Glutamatergic neuron (in vitro differentiated cells): ENCODE measurements around the gene SLC28A1. TPM values are rescaled to one million over a fixed set of nuclear protein-coding genes. Genes with fewer than 3 reads are reported as not detected.

Experiments used
- DNase-seq: peaks from one replicate; pipeline ENCODE4 v3.0.0; 2022
- H3K27ac Mint-ChIP-seq: one replicate; pipeline ENCODE4 v1.8.0; 2020; ENCODE audit warnings: mild to moderate bottlenecking, mixed read lengths, inconsistent platforms; ENCODE audit not compliant: unreplicated experiment
- H3K27me3 Mint-ChIP-seq: one replicate; pipeline ENCODE4 v1.8.0; 2020; ENCODE audit warnings: mild to moderate bottlenecking, moderate library complexity, mixed read lengths, inconsistent platforms; ENCODE audit not compliant: unreplicated experiment
- H3K36me3 Mint-ChIP-seq: one replicate; pipeline ENCODE4 v1.8.0; 2020; ENCODE audit warnings: mild to moderate bottlenecking, mixed read lengths, inconsistent platforms; ENCODE audit not compliant: unreplicated experiment
- H3K4me1 Mint-ChIP-seq: one replicate; pipeline ENCODE4 v1.8.0; 2020; ENCODE audit warnings: mild to moderate bottlenecking, low read depth, mixed read lengths, inconsistent platforms; ENCODE audit not compliant: unreplicated experiment
- H3K4me3 Mint-ChIP-seq: one replicate; pipeline ENCODE4 v1.8.0; 2020; ENCODE audit warnings: mild to moderate bottlenecking, mixed read lengths, inconsistent platforms; ENCODE audit not compliant: unreplicated experiment
- H3K9me3 Mint-ChIP-seq: one replicate; pipeline ENCODE4 v1.8.0; 2020; ENCODE audit warnings: mild to moderate bottlenecking, moderate library complexity, mixed read lengths, inconsistent platforms; ENCODE audit not compliant: unreplicated experiment
- total RNA-seq: library from RNA; stranded (reverse); fragmentation: NEBNext Ultra II Directional; extraction: Animal tissue kit (Norgen Biotek cat#: 25700); gene quantifications from one replicate; pipeline ENCODE4 v1.2.1, GENCODE V29; 2021; ENCODE audit not compliant: unreplicated experiment
- TF ChIP-seq, protein P1 (sequence below): fragments of 200-600 bp; sonication (generic); IDR thresholded peaks from one replicate; pipeline ENCODE4 v1.5.0; 2021; ENCODE audit not compliant: partially characterized antibody, unreplicated experiment

SLC28A1 gene
- total RNA-seq, 1 donor from 2014 or later, result 0.25 TPM

DNA sequence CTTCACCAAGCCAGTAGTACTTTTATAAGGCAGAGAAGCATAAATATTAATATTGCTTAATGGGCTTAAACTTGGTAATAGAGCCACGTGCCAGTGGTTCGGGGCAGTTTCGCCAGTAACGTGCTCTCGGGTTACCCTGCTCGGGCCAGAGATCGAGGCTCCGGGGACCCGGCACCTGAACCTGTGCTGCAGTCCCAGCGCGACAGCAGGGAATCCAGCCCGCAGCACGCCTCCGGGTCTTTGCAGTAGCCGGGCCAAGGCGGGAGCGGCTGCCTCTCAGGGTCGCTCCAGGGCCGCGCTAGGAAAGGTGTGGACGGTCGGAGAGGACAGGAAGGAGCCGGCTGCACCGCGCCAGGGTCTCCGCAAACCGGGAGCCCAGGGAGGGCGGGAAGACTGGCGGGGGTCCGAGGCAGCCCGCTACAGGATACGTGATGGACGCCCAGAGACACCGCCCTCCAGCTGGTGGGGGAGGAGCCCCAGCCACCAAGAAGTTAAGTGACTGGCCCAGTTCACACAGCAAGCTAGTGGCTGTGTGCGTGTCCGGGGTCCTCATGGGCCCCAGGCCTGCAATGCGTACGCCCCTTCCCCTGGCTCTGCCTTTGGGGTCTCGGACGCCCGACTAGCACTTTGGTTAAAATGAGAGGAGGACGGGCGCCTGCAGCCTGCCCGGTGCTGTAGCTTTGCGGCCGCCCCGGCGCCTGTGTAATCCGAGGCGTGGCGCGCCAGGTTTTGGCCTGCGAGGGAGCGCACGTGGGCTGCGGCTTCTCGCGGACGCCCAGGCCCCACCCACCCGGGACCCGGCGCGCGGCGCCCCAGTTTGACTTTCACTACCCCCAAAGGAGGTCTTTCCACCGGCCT is 96.0 kb downstream of the SLC28A1 start:
- Mint-ChIP-seq H3K4me1 (no peaks in the 10 kb centered on the region), H3K9me3 (peaks cover 6% of the 10 kb centered on the region), H3K27ac (no peak overlapping the region), H3K27me3 (peaks cover 12% of the 10 kb centered on the region), H3K36me3 (no peaks in the 10 kb centered on the region), H3K4me3 (peak overlapping the region; percentile 86)
- peak; percentile 89 for DNase-seq
- TF ChIP-seq, protein P1, sequence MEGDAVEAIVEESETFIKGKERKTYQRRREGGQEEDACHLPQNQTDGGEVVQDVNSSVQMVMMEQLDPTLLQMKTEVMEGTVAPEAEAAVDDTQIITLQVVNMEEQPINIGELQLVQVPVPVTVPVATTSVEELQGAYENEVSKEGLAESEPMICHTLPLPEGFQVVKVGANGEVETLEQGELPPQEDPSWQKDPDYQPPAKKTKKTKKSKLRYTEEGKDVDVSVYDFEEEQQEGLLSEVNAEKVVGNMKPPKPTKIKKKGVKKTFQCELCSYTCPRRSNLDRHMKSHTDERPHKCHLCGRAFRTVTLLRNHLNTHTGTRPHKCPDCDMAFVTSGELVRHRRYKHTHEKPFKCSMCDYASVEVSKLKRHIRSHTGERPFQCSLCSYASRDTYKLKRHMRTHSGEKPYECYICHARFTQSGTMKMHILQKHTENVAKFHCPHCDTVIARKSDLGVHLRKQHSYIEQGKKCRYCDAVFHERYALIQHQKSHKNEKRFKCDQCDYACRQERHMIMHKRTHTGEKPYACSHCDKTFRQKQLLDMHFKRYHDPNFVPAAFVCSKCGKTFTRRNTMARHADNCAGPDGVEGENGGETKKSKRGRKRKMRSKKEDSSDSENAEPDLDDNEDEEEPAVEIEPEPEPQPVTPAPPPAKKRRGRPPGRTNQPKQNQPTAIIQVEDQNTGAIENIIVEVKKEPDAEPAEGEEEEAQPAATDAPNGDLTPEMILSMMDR, result no peak

DNA sequence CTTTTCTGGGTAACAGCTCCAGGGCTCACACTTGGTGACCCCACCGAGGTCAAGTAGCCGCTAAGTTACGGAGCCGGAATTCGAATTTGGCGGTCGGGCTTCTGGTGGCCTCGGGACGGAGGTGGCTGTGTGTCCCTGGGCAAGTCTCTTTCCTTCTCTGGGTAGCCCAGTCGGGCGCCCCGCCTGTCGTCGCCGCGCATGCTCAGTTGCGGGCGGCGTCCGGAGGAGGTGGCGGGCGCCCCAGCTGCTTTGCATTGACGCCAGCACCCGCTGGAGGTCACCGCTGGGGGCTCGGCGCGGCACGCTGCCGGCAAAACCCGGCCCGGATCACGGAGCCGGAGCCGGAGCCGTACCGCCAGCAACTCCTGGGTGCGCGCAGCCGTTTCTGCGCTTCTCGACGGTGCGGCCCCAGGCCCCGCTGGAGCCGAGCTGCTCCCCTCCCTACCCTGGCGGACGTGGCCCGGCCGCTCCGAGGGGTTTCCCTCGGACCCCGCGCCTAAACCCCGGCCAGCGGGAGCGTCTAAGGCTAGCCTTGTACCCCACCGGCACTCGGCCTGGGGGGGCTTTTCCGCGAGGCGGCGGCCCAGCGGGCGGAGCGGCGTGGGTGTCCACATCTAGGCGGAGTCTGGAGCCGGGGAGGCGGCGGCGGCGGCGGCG is 96.7 kb downstream of the SLC28A1 start:
- H3K4me3 Mint-ChIP-seq, result peak overlapping the region; percentile 79
- peaks cover 6% of the 10 kb centered on the region for H3K9me3 Mint-ChIP-seq
- TF ChIP-seq, protein P1, result peak; percentile 22
- no peak overlapping the region for H3K27ac Mint-ChIP-seq
- no peaks in the 10 kb centered on the region for H3K4me1 Mint-ChIP-seq
- DNase-seq, result peak; percentile 97
- H3K27me3 Mint-ChIP-seq, result peaks cover 12% of the 10 kb centered on the region
- H3K36me3 Mint-ChIP-seq, result no peaks in the 10 kb centered on the region

DNA sequence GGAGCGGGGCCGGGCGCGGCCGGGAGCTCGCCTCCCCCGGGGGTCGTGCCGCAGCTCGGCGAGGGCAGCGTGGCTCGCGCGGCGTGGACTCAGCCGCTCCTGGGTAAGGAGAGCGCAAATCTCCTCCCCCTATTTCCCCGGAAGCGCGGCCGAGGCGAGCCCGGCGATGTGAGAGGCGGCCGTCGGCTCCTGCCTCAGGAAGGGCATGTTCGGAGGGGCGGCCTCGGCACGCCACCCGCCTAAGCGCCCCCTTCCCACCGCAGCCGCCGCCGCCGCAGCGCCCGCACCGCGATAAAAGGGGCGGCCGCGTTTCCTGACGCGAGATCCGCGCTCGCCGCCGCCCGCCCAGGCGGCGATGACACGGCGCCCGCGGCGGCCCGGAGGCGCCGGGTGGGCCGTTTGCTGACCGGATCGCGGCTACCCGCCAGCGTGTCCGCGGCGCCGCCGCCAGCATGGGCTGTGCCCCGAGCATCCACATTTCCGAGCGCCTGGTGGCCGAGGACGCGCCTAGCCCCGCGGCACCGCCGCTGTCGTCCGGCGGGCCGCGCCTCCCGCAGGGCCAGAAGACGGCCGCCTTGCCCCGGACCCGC is 97.3 kb downstream of the SLC28A1 start, which contains the start of gene PDE8A:
Gene PDE8A (plus strand): TSS at position 146 of the 590 bp plus-strand sequence. CDS start 307 bp downstream, at position 453.
- H3K4me1 Mint-ChIP-seq, result no peaks in the 10 kb centered on the region
- peak; percentile 45 for DNase-seq
- H3K27ac Mint-ChIP-seq, result no peak within 1 kb of the TSS
- TF ChIP-seq, protein P1, result no peak
- no peaks in the 10 kb centered on the region for H3K36me3 Mint-ChIP-seq
- H3K4me3 Mint-ChIP-seq, result peak within 1 kb of the TSS; percentile 86
- H3K9me3 Mint-ChIP-seq, result peaks cover 7% of the 10 kb centered on the region
- H3K27me3 Mint-ChIP-seq, result peaks cover 12% of the 10 kb centered on the region

DNA sequence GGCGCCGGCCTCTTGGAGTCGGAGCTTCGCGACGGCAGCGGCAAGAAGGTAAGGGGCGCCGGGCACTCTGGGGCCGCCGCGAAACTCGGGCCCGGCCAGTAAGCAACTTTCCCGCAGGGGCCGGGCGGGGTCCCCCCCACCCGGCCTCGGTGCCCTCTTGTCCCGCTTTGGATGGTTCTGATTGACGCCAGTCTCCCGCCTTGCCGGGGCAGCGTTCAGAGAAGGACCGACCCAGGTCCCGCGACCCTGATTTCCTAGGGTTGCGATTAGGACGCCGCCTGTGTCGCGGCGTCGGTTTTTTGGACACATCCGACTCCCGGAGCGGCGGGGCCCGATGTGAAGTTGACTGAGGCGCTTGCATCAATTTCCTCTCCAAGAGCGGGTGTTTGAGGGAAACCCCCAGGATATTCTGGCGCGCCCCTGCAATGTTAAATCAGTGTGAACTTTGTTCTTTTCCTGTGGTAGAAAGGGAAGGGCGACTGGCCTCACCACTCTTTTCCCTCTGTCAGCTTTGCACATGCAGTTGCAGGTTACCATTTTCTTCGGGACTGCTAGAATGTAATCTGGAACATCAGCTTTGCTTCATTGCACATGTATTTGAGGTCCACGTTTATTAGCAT is 97.9 kb downstream of the SLC28A1 start:
- peaks cover 12% of the 10 kb centered on the region for H3K27me3 Mint-ChIP-seq
- TF ChIP-seq, protein P1, result no peak
- peak overlapping the region; percentile 86 for H3K4me3 Mint-ChIP-seq
- no peaks in the 10 kb centered on the region for H3K36me3 Mint-ChIP-seq
- no peaks in the 10 kb centered on the region for H3K4me1 Mint-ChIP-seq
- H3K27ac Mint-ChIP-seq, result no peak overlapping the region
- H3K9me3 Mint-ChIP-seq, result peaks cover 5% of the 10 kb centered on the region
- peak; percentile 24 for DNase-seq
